Smooth muscle cell (in vitro differentiated cells): ENCODE data around the gene PCLAF. TPM values are rescaled to one million over a fixed set of nuclear protein-coding genes. Genes with fewer than 3 reads are reported as not detected.

Experiments
- DNase-seq: peaks from one replicate; lab custom pipeline; 2025; ENCODE audit not compliant: unreplicated experiment; lab: John Stamatoyannopoulos, UW
- H2AFZ ChIP-seq: fragments of 200-600 bp; sonication (generic); 2 replicates; pipeline ENCODE4 v1.6.0; 2016; ENCODE audit warnings: antibody characterized with exemption, low read depth, mild to moderate bottlenecking
- H3F3A ChIP-seq: fragments of 200-600 bp; sonication (generic); 2 replicates; pipeline ENCODE4 v1.6.0; 2017; ENCODE audit warnings: antibody characterized with exemption, low read depth
- H3K27ac ChIP-seq: fragments of 200-600 bp; sonication (generic); 2 replicates; pipeline ENCODE4 v1.5.1; 2016; ENCODE audit warnings: low read depth, mild to moderate bottlenecking
- H3K27me3 ChIP-seq: fragments of 200-600 bp; sonication (generic); 2 replicates; pipeline ENCODE4 v1.6.1; 2016; ENCODE audit warnings: low read depth, mild to moderate bottlenecking
- H3K36me3 ChIP-seq: fragments of 200-600 bp; sonication (generic); 2 replicates; pipeline ENCODE4 v1.5.1; 2016; ENCODE audit warnings: low read depth
- H3K4me1 ChIP-seq: fragments of 200-600 bp; sonication (generic); 2 replicates; pipeline ENCODE4 v1.5.1; 2016; ENCODE audit warnings: low read depth
- H3K4me2 ChIP-seq: fragments of 200-600 bp; sonication (generic); 2 replicates; pipeline ENCODE4 v1.6.0; 2016; ENCODE audit warnings: mild to moderate bottlenecking
- H3K4me3 ChIP-seq: fragments of 200-600 bp; sonication (generic); 2 replicates; pipeline ENCODE4 v1.5.1; 2016; ENCODE audit warnings: mild to moderate bottlenecking
- H3K79me2 ChIP-seq: fragments of 200-600 bp; sonication (generic); 2 replicates; pipeline ENCODE4 v1.6.0; 2016; ENCODE audit warnings: low read depth, mild to moderate bottlenecking
- H3K9ac ChIP-seq: fragments of 200-600 bp; sonication (generic); 2 replicates; pipeline ENCODE4 v1.6.0; 2016; ENCODE audit warnings: low read depth
- H3K9me3 ChIP-seq: fragments of 200-600 bp; sonication (generic); replicated peaks from 2 replicates; pipeline ENCODE4 v1.5.1; 2016; ENCODE audit warnings: low read depth
- H4K20me1 ChIP-seq: fragments of 200-600 bp; sonication (generic); 2 replicates; pipeline ENCODE4 v1.6.0; 2016; ENCODE audit warnings: low read depth
- WGBS: methylation state at CpG from one replicate; pipeline ENCODE4 v1.1.7; 2016; ENCODE audit warnings: low lambda C conversion rate; 5-methylcytosine and 5-hydroxymethylcytosine counted together
- polyA plus RNA-seq: library from polyadenylated mRNA; unstranded; fragments of >200 nt; fragmentation: Nextera tagmentation; extraction: Ambion mirVana; gene quantifications from 2 replicates; pipeline ENCODE4 v1.2.1, GENCODE V29; 2016
- total RNA-seq: library from RNA; depleted of rRNA; stranded (reverse); fragments of >200 nt; gene quantifications from 2 replicates; pipeline ENCODE4 v1.2.3, GENCODE V29; 2014
- TF ChIP-seq, protein P1 (sequence below): fragments of 200-600 bp; sonication (generic); IDR thresholded peaks from 2 replicates; pipeline ENCODE4 v1.5.1; 2017; ENCODE audit warnings: borderline replicate concordance, mild to moderate bottlenecking, antibody characterized with exemption; ENCODE audit not compliant: insufficient read depth, poor library complexity, severe bottlenecking

Gene PCLAF
- total and polyA plus RNA-seq, 2 experiments from 2014 or later: 19.0 to 30.7 TPM

- no peak overlapping the region for H3K27ac ChIP-seq
- H3K9ac ChIP-seq: no peak overlapping the region
- TF ChIP-seq, protein P1, sequence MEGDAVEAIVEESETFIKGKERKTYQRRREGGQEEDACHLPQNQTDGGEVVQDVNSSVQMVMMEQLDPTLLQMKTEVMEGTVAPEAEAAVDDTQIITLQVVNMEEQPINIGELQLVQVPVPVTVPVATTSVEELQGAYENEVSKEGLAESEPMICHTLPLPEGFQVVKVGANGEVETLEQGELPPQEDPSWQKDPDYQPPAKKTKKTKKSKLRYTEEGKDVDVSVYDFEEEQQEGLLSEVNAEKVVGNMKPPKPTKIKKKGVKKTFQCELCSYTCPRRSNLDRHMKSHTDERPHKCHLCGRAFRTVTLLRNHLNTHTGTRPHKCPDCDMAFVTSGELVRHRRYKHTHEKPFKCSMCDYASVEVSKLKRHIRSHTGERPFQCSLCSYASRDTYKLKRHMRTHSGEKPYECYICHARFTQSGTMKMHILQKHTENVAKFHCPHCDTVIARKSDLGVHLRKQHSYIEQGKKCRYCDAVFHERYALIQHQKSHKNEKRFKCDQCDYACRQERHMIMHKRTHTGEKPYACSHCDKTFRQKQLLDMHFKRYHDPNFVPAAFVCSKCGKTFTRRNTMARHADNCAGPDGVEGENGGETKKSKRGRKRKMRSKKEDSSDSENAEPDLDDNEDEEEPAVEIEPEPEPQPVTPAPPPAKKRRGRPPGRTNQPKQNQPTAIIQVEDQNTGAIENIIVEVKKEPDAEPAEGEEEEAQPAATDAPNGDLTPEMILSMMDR: no peak
- peaks cover 73% of the 10 kb centered on the region for H3K79me2 ChIP-seq
- no peaks in the 10 kb centered on the region for H3K9me3 ChIP-seq
- H3F3A ChIP-seq: no peaks in the 10 kb centered on the region
- H3K4me3 ChIP-seq: no peak overlapping the region
- H2AFZ ChIP-seq: no peak overlapping the region
- H3K36me3 ChIP-seq: no peaks in the 10 kb centered on the region
- H3K4me1 ChIP-seq: peaks cover 15% of the 10 kb centered on the region
- DNase-seq: no peak
- H3K4me2 ChIP-seq: peak overlapping the region; percentile 7
- no peaks in the 10 kb centered on the region for H3K27me3 ChIP-seq
- H4K20me1 ChIP-seq: peaks cover 92% of the 10 kb centered on the region
Observed at GRCh38 chr15:64343222-64343621, 38.0 kb downstream of the PCLAF start.

DNA sequence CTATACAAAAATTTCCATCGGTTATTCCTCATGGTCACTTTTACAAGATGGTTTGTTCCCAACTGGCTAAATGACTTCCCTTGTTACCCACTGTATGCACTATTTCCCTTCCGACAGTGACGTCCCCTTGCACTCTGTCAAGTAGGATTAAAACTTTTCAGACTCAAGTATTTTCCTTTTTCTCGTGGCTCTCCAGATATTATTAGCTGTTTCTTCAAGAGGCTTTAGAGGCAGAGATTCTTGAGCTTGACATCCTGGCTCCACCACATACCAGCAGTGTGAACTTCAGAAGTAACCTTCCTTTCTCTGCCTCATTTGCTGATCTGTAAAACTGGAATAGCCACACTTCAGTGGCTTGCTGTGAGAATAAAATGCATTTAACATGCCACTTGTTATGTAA lies 39.3 kb downstream of the PCLAF start:
- 52% methylated on average over 4 of the region's 4 CpGs for WGBS
- Histone ChIP-seq H3K4me3 (no peak overlapping the region), H3K4me2 (no peak overlapping the region), H4K20me1 (peaks cover 90% of the 10 kb centered on the region), H3K9me3 (no peaks in the 10 kb centered on the region), H3K9ac (no peak overlapping the region), H2AFZ (no peak overlapping the region), H3K36me3 (no peaks in the 10 kb centered on the region), H3K27ac (peak overlapping the region; percentile 38), H3K79me2 (peaks cover 67% of the 10 kb centered on the region), H3K27me3 (no peaks in the 10 kb centered on the region), H3K4me1 (peaks cover 15% of the 10 kb centered on the region), H3F3A (no peaks in the 10 kb centered on the region)
- no peak for DNase-seq
- TF ChIP-seq, protein P1: no peak

DNA sequence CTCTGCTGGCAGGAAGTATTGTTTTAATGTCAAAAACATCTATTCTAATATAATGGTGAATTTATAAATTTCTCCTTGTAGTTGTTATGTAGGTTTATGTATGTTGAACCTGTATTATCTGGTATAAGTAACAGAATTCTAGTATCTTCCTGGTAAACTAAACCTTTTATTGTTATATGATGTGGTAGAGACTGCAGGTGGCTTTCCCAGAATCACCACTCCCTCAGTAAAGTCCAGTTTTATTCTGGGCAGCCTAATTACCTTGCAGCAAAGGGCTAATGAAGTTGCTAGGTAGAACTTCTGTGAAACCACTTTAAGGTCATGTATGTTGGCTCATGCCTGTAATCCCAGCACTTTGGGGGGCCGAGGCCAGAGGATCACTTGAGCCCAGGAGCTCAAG lies 40.9 kb downstream of the PCLAF start:
- Histone ChIP-seq H3K9me3 (no peaks in the 10 kb centered on the region), H2AFZ (no peak overlapping the region), H3K4me1 (peaks cover 13% of the 10 kb centered on the region), H3F3A (no peaks in the 10 kb centered on the region), H3K4me3 (no peak overlapping the region), H3K36me3 (no peaks in the 10 kb centered on the region), H3K4me2 (no peak overlapping the region), H3K9ac (no peak overlapping the region), H3K27me3 (no peaks in the 10 kb centered on the region), H3K27ac (no peak overlapping the region), H4K20me1 (peaks cover 92% of the 10 kb centered on the region), H3K79me2 (peaks cover 61% of the 10 kb centered on the region)
- DNase-seq: no peak
- TF ChIP-seq, protein P1: no peak
- 96% methylated on average over 1 of the region's 1 CpG for WGBS

- peaks cover 45% of the 10 kb centered on the region for H3K79me2 ChIP-seq
- H3K27me3 ChIP-seq: no peaks in the 10 kb centered on the region
- H3K4me2 ChIP-seq: no peak overlapping the region
- H2AFZ ChIP-seq: no peak overlapping the region
- H3F3A ChIP-seq: no peaks in the 10 kb centered on the region
- no peak overlapping the region for H3K4me3 ChIP-seq
- WGBS: 95% methylated on average over 2 of the region's 2 CpGs
- H3K36me3 ChIP-seq: no peaks in the 10 kb centered on the region
- H3K9me3 ChIP-seq: no peaks in the 10 kb centered on the region
- H3K4me1 ChIP-seq: no peaks in the 10 kb centered on the region
- DNase-seq: no peak
- H4K20me1 ChIP-seq: peaks cover 86% of the 10 kb centered on the region
- H3K9ac ChIP-seq: no peak overlapping the region
- H3K27ac ChIP-seq: no peak overlapping the region
- TF ChIP-seq, protein P1: no peak
Observed at GRCh38 chr15:64337761-64338160, 43.5 kb downstream of the PCLAF start.
